ENCODE results near the gene RNU1-3.
"Not testable (repeated sequence)": the region's sequence is repeated elsewhere in the genome, so short reads cannot be mapped to it uniquely, and the experiment has no call there.

DNA sequence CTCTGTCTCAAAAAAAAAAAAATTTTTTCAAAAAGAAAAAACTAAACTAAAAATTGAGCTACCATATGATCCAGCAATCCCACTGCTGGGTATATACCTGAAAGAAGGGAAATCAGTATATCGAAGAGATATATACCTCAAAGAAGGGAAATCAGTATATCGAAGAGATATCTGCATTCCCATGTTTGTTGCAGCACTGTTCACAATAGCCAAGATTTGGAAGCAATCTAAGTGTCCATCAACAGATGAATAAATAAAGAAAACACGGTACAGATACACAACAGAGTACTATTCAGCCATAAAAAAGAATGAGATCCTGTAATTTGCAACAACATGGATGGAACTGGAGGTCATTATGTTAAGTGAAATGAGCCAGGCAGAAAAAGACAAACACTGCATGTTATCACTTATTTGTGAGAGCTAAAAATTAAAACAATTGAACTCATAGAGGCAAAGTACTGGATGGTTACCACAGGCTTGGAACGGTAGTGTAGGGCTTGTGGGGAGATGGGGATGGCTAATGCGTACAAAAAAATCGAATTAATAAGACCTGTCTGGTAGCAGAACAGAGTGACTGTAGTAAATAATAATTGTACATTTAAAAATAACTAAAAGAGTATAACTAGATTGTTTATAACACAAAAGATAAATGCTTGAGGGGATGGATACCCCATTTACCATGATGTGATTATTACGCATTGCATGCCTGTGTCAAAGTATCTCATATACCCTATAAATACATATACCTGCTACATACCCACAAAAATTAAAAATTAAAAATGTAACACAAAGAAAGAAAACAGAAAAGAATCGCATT is 25.4 kb downstream of the RNU1-3 start:
- not testable (repeated sequence) for TF ChIP-seq EZH2 (IDR thresholded peaks at IDR 0.05; ENCODE audit: insufficient read depth, poor library complexity, severe bottlenecking); EZH2phosphoT487 (IDR thresholded peaks at IDR 0.05; ENCODE audit: insufficient read depth, low read depth)
